Stimulated activated CD4-positive, alpha-beta T cell treated with anti-CD3 and anti-CD28 coated beads, Interleukin-12 subunit alpha, Interleukin-12 subunit beta, amount 100 ng/mL, for 24 hours (primary cell): ENCODE measurements around the gene BTNL8.

ENCODE experiments used
- DNase-seq, 2 experiments: peaks; one replicate each; pipeline ENCODE4 v3.0.0-alpha.2; 2020; ENCODE audit warnings: low read depth in 2 of 2

Gene BTNL8, protein sequence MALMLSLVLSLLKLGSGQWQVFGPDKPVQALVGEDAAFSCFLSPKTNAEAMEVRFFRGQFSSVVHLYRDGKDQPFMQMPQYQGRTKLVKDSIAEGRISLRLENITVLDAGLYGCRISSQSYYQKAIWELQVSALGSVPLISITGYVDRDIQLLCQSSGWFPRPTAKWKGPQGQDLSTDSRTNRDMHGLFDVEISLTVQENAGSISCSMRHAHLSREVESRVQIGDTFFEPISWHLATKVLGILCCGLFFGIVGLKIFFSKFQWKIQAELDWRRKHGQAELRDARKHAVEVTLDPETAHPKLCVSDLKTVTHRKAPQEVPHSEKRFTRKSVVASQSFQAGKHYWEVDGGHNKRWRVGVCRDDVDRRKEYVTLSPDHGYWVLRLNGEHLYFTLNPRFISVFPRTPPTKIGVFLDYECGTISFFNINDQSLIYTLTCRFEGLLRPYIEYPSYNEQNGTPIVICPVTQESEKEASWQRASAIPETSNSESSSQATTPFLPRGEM

DNA sequence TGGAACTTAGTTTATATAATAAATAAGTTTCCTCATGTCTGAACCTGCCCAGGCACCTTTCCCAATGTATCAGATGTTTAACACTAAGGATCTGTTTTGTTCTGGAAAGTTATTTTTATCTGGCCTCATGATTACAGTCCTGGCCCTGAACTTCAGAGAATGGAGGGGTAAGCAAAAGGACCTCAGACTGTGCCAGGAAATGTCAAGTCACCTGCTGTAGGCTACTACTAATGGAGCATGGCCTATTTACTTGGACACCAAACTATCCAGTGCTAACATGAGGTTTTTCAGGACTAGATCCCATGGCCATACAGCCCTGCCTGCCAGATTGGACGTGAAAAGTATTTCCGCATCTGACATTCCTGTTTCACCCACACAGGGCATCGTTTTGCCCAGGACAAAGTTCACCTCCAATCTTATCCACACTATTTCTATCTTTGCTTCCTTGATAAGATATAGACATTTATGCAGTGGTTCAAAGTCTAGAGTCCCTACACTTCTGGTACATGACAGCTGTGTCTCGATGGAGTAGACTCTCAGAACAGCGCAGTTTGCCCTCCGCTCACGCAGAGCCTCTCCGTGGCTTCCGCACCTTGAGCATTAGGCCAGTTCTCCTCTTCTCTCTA is at the start of gene BTNL8:
TSS of gene BTNL8 (plus strand) at position 539 of the 626 bp plus-strand sequence. CDS start 152 bp downstream, outside the sequence.
- DNase-seq, result no peak

DNA sequence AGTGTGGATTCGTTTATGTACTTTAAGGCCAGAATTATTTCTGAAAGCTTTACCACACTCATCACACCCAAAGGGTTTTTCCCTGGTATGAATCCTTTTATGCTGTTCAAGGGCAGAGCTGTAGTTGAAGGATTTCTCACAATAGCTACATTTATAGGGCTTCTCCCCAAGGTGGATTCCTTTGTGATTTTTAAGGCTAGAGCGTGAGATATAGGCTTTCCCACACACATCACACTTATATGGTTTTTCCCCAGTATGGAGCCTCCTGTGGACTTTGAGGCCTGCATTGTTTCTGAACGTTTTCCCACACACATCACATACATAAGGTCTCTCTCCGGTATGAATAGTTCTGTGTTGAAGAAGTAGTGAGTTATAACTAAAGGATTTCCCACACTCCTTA is 49.1 kb upstream of the BTNL8 start:
- no peak for DNase-seq

DNA sequence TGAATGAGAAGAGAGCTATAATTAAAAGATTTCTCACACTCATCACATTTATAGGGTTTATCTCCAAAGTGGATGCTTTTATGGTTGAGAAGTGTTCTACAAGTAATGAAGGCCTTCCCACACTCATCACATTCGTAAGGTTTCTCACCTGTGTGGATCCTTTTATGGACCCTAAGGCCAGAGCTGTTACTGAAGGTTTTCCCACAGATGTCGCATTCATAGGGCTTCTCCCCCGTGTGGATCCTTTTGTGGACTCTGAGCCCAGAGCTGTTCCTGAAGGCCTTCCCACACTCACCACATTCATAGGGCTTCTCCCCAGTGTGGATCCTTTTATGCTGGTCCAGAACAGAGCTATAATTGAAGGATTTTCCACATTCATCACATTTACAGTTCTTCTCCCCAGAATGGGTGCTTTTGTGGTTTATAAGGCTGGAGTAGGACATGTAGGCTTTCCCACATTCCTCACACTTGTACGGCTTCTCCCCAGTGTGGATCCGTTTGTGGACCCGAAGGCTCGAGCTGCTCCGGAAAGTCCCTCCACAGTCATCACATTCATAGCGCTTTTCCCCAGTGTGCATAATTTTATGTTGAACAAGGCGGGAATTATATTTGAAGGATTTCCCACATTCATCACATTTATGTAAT is 48.4 kb upstream of the BTNL8 start:
- no peak for DNase-seq

DNA sequence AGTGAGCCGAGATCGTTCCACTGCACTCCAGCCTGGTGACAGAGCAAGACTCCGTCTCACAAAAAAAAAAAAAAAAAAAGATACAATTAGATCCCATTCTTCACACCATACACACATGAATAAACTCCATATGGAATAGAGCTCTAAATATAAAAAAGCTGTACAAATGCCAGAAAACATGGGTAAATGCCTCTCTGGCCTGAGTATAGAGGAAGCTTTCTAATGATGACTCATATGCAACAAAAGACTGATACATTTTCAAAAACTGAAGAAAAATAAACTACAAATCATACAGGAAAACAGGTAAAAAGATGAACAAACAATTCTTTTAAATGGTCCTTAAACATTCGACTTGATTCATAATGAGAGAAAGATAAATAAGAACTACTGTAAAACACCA is 46.5 kb upstream of the BTNL8 start:
- no peak for DNase-seq

- no peak for DNase-seq
These were observed 45.7 kb upstream of the BTNL8 start for GRCh38 chr5:180853121-180853847.

GRCh38 chr5:180853848-180854176 is 45.1 kb upstream of the BTNL8 start:
- DNase-seq, result no peak

DNA sequence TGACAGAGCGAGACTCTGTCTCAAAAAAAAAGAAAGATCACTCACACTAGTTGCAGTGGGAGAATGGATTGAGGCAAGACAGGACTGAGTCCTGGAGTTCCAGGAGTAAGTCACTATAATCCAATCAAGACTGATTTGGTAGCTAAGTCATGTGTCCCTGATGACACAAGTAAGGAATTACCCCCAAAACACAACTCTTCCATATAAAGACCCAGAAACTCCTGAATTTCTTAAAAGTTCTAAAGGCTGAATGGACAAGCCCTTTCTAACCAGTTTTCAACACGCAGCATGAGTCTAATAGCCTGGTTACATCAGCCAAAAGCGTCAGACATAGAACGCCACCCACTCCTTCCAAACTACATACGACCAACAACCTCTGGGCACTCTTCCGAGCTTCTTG is 40.4 kb upstream of the BTNL8 start:
- DNase-seq, result no peak

GRCh38 chr5:180860273-180860886 is 38.6 kb upstream of the BTNL8 start:
- peak; percentile 7 to 17 for DNase-seq

DNA sequence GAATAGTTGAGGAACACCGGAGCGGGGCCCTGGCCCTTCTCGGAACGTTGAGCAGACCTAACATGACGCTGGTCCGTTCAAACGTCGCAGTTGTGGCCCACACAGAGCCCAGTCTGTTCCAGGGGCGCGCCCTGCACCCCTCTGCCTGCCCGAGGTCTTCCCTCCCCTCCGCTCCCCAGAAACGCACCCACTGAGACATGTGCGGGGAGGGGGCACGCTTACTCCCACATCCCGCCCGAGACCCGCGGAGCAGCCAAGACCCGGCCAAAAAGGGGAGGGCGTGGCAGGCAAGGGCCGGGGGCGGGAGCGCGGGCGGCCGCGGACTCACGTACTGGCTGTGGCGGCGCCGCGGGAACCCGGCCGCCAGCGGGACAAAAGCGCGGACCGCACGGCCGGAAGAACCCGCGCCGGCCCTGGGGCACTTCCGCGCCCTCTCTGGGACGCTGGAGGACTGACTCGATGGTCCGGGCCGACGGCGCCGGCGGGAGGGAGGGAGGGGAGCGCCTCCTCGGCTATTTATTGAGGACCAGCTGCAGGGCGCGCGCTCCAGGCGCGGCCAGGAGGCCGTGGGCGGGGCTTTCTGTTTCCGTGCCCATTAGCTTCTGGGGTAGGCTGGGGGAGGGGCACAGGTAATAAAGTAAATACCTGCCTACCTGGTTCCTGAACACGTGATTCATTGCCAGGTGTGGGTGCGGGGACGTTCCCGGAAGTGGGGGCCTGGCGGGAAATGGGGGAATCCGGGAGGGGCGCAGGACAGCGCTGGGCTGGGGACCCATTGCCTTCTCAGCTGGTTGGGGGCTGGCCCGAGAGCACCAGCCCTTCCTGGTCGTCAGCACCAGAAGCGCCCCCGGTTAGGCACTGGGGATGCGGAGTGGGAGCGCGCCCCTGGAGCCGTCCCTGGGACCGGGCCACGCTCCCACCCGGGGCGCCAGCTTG is 37.8 kb upstream of the BTNL8 start, which contains the start of gene ZFP62:
TSS of gene ZFP62 (minus strand) at position 390 of the 936 bp plus-strand sequence. CDS start at position 333, 57 bp downstream.
- DNase-seq, result peak; percentile 73 to 75

DNA sequence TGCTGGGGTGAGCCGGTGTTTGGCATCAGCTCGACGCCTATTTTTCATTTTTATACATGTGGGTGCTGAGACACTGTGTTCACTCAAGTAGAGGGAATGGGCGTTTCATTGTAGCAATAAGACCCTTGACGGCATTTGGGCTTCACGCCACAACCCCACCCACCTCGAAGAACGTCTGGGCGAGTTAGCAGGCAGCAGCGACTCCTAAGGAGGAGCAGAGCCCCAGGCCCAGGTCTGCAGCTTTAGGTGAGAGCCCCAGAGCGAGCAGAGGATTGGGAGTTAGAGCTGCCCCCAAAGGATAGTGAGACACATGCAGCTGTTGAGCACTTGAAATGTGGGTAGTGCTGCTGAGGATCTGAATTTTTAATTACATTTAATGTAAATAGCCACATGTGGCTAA is 36.3 kb upstream of the BTNL8 start:
- DNase-seq, result no peak

DNA sequence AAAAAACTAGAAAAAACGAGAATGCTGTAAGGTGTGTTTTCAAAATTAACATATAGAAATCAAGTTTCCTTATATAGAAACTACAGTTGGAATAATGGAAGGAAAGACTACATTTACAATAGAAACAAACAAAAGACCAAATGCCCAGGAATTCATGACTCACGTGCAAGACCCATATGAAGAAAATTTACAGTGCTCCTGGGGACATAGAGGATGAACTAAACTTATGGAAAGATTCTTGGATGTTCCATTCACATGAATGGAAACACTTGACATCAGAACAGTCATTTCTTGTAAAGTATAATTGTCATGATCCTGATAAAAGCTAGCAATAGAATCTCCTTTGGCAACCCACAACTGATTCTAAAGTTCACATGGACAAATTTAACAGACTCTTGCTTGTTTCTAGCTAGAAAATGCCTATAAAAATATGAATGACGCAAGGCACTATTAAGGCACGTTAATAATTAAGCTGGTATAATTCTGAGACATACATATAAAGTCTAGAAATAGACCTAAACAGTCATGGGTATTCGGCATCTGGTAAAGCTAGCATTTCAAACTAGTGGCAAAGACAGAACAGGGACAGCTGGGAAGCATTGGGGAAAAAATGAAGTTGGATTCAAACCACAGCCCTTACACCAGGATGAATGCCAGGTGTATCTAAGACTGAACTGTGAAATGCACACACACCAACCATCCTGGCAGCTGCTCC is 32.8 kb upstream of the BTNL8 start:
- no peak for DNase-seq

GRCh38 chr5:180866985-180867384 is 32.0 kb upstream of the BTNL8 start:
- DNase-seq, result no peak

GRCh38 chr5:180868960-180869359 is 30.0 kb upstream of the BTNL8 start:
- DNase-seq, result peak; percentile 35 to 78

- no peak for DNase-seq
These were observed 29.4 kb upstream of the BTNL8 start for GRCh38 chr5:180869587-180869986.

DNA sequence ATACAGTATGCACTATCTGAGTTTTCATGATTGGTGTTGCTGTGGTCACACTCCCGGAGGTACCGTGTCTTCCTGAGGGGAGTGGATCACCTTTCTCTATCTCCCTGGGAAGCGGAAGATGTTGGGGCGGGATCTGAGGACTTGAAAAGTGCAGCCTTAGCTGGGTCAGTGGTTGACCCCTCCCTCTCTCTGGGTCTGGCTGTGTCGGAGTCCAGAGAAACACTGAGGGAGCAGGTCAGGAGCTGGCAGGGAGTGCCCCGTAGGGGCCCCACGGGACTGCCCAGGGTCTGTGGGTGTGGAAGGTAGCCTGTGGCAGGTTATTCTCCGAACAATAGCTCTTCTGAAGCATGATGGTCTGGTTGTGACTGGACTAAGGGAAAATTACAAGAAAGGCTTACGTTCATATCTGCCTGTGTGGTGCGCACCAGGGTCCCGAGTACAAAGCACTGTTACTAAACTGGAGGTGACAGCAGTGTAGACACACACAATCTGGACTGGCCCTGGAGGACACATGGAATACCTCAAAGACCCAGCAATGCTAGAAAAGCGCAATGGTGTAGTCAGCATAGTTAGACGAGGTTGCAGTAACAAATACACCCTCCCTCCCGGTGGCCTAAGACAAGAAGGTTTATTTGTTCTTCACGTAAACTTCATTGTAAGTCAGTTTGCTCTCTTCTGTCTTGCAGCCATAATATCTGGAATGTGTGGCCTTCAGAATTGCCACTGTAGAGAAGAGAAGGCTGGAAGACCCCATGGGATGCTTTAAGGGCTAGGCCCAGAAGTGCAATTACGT is 28.5 kb upstream of the BTNL8 start:
- DNase-seq, result no peak

DNA sequence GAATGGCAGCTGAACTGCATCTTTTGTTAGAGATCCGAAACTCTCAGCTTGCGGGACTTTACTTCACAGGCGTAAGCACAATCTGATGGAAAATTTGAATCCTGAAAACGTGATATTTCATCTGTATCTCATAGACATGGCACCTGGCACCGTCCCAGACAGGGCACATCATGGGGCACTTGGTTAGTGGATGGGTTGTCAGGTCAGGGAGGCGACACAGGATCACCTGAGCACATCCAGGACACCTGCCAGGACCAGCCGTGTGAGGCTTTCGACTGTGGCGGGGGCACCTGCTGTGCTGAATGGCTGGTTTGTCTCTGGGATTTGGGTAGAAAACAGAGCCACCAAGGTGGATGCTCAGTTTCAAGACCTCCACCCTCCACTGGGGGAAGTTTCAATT is 26.5 kb upstream of the BTNL8 start:
- no peak for DNase-seq

- no peak for DNase-seq
These were observed 25.1 kb upstream of the BTNL8 start for GRCh38 chr5:180873615-180874520.
